Bronchial epithelial cell (primary cell): ENCODE data around the gene SCG2. TPM values are rescaled to one million over a fixed set of nuclear protein-coding genes. Genes with fewer than 3 reads are reported as not detected.
A peak's percentile ranks its signal among the peaks of the same experiment; 100 is the strongest.

Experiments used
- DNase-seq: peaks from one replicate; pipeline ENCODE4 v3.0.0-alpha.2; 2010; ENCODE audit warnings: low read depth
- FAIRE-seq: peaks from 2 replicates; lab custom pipeline; 2011; peaks lifted over from hg19 to GRCh38; lab: Jason Lieb, UNC
- H3K27me3 ChIP-seq: 2 replicates; pipeline ENCODE4 v1.5.1; 2011; ENCODE audit warnings: low read length; ENCODE audit not compliant: control insufficient read depth, insufficient read depth
- H3K36me3 ChIP-seq: 2 replicates; pipeline ENCODE4 v1.5.1; 2011; ENCODE audit warnings: low read length; ENCODE audit not compliant: control insufficient read depth, insufficient read depth
- H3K4me3 ChIP-seq: 2 replicates; pipeline ENCODE4 v1.5.1; 2011; ENCODE audit warnings: mild to moderate bottlenecking, low read depth, low read length, control low read depth
- CTCF ChIP-seq: IDR thresholded peaks from 2 replicates; pipeline ENCODE4 v1.5.1; 2011; ENCODE audit warnings: mild to moderate bottlenecking, moderate library complexity, low read length, control low read depth, inconsistent platforms; ENCODE audit not compliant: insufficient read depth, severe bottlenecking
- total RNA-seq: library from RNA; depleted of rRNA; stranded (reverse); fragments of >200 nt; gene quantifications from 2 replicates; pipeline ENCODE4 v1.2.1, GENCODE V29; 2014

SCG2 gene
- total RNA-seq, 1 donor from 2014 or later: 0.26 TPM

- DNase-seq (no peak), FAIRE-seq (no peak)
- TF ChIP-seq CTCF: no peak
Measured at GRCh38 chr2:223618172-223619035, 16.2 kb upstream of the SCG2 start.

GRCh38 chr2:223614534-223614933, 12.4 kb upstream of the SCG2 start:
- DNase-seq: no peak

More at GRCh38 chr2:223618172-223619035, 16.2 kb upstream of the SCG2 start:
- H3K27me3 ChIP-seq: no peaks in the 10 kb centered on the region
- no peaks in the 10 kb centered on the region for H3K36me3 ChIP-seq
- no peak overlapping the region for H3K4me3 ChIP-seq

GRCh38 chr2:223613017-223613950, 11.1 kb upstream of the SCG2 start:
- TF ChIP-seq CTCF: peak; percentile 8
- peak overlapping the region; percentile 3 for H3K4me3 ChIP-seq
- FAIRE-seq: peak; percentile 76
- no peaks in the 10 kb centered on the region for H3K36me3 ChIP-seq
- peak; percentile 96 for DNase-seq
- H3K27me3 ChIP-seq: no peaks in the 10 kb centered on the region

More at GRCh38 chr2:223614534-223614933, 12.4 kb upstream of the SCG2 start:
- H3K4me3 ChIP-seq: no peak overlapping the region
- H3K27me3 ChIP-seq: no peaks in the 10 kb centered on the region
- H3K36me3 ChIP-seq: no peaks in the 10 kb centered on the region
- no peak for TF ChIP-seq CTCF
- FAIRE-seq: no peak

GRCh38 chr2:223612501-223612900, 10.3 kb upstream of the SCG2 start:
- Histone ChIP-seq H3K27me3 (no peaks in the 10 kb centered on the region), H3K36me3 (no peaks in the 10 kb centered on the region), H3K4me3 (peak overlapping the region; percentile 3)
- no peak for TF ChIP-seq CTCF
- DNase-seq (no peak), FAIRE-seq (no peak)

GRCh38 chr2:223611061-223611460, 8.9 kb upstream of the SCG2 start:
- FAIRE-seq (no peak), DNase-seq (no peak)
- Histone ChIP-seq H3K36me3 (no peaks in the 10 kb centered on the region), H3K27me3 (no peaks in the 10 kb centered on the region), H3K4me3 (no peak overlapping the region)
- no peak for TF ChIP-seq CTCF
